Islet of Langerhans (tissue), 1 donor: ENCODE measurements around the gene ITLN1.
"Not testable (repeated sequence)": the region's sequence is repeated elsewhere in the genome, so short reads cannot be mapped to it uniquely, and the experiment has no call there.

ENCODE experiments used
- FAIRE-seq: peaks from one replicate; lab custom pipeline; 2011; peaks lifted over from hg19 to GRCh38; lab: Jason Lieb, UNC

Gene ITLN1

DNA sequence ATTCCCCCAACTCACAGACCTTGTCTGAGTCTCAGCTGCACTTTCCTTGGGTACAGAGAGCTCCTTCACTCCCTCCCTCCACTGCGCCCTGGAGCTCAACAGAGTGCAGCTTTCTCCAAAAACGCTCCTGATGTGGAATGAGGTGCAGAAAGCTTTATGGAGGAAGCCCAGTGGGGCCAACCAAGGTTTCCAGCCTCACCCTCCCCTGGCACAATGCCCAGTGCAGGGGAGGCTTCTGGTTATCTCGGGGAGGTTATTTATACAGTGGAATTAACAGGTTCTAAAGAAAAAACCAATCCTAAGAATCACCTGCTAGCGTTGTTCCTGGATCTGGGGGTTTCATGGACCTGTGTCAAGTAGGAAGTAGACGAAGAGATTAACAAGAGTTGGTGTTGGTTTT lies at the start of gene ITLN1:
ITLN1 (minus strand) TSS at position 139 of the 400 bp plus-strand sequence. CDS start 303 bp downstream, outside the sequence.
- no peak for FAIRE-seq

DNA sequence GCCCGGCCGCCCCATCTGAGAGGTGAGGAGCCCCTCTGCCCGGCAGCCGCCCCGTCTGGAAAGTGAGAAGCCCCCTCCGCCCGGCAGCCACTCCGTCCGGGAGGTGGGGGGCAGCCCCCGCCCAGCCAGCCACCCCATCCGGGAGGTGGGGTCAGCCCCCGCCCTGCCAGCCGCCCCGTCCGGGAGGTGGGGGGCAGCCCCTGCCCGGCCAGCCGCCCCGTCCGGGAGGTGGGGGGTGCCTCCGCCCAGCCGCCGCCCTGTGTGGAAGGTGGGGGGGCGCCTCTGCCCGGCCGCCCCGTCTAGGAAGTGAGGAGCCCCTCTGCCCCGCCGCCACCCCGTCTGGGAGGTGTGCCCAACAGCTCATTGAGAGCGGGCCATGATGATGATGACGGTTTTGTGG lies 48.3 kb upstream of the ITLN1 start:
- FAIRE-seq, result not testable (repeated sequence)

DNA sequence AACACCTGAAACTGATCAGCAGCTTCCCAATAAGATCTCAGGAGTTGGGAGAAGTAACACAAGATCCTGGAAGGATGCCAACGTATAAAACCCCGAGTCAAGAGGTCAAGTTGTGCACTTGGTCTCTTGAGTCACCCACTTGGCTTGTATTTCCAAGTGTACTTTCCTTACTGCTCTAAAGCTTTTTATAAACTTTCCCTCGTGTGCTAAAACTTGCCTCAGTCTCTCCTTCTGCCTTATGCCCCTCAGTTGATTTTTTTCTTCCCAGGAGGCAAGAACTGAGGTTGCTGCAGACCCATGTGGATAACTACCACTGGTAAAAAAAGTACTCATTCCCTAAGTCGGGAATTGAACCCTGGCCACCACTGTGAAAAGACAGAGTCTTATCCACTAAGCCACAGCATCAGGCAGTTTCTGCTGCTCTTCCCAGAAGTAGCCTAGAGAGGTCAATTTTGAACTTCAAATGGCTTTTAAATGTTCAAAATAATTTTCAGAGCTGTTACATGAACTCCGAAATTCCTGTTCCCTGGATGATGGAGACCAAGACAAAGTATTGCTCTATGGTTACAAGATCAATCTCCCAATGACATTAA lies 40.8 kb upstream of the ITLN1 start:
- no peak for FAIRE-seq

DNA sequence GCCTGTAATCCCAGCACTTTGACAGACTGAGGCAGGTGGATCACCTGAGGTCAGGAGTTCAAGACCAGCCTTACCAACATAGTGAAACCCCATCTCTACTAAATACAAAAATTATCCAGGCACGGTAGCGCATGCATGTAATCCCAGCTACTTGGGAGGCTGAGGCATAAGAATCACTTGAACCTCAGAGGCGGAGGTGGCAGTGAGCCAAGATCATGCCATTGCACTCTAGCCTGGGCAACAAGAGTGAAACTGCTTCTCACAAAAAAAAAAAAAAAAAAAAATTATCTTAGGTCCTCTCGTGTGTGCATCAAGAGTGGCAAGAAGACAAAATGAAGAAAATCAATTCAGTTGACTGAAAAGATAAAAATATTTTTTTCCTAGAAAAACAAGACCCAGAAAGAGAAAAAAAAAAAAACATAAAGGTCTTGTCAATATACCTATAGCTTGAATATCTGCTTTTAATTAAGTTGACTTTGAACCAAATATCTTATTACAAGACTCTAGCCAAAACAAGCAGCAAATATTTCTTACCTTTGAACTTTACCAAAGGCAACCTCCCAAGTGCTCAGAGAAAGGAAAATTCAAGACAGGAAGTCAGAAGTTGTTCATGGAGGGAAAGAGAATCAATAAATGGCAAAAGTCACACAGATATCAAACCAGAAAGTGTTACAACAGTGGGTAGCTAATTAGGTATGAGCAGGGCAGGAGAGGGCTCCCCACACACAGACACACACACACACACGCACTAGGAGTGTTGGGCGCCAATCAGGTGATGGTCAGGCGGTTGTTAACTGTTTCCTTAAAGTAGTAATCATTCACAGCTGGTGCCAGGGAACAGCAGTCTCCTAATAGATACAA lies 40.0 kb upstream of the ITLN1 start:
- no peak for FAIRE-seq

DNA sequence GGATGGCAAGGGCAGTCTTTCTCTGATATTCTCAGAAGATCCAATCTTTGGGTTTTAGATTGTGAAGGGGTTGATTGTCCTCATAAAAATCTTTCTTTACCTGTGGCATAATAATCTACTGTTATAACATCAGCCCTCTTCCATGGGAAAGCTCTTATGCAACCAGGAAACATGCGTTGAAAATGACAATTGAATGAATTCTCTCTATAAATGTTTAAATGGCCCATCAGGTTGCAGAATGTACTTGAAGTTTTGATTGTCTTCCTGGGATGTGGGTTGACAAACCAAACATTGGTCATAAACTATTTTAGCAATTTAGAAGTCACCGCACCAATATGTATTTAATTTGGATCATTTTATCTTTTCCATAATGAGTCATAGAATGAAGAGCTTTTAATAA lies 31.7 kb upstream of the ITLN1 start:
- no peak for FAIRE-seq

DNA sequence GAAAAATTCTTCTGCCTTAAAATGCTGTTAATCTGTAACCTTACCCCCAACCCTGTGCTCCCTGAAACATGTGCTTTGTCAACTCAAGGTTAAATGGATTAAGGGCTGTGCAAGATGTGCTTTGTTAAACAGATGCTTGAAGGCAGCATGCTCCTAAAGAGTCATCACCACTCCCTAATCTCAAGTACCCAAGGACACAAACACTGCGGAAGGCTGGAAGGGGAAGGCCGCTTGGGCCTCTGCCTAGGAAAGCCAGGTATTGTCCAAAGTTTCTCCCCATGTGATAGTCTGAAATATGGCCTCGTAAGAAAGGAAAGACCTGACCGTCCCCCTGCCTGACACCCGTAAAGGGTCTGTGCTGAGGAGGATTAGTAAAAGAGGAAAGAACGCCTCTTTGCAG lies 28.2 kb upstream of the ITLN1 start:
- FAIRE-seq, result not testable (repeated sequence)

DNA sequence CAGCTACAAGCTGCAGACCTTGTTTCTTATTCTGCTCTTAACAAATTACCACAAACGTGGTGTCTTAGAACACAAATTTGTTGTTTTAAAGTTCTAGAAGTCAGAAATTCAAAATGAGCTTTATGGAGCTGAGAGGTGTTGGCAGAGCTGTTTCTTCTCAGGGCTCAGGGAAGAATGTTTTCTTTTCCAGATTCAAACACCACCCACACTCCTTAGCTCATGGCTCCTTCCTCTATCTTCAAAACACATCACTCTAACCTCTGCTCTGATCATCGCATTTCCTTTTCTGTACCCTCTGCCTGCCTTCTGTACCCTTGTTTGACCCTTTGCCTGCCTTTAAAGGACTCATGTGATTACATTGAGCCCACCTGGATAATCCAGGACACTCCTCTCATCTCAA lies 26.9 kb upstream of the ITLN1 start:
- no peak for FAIRE-seq

DNA sequence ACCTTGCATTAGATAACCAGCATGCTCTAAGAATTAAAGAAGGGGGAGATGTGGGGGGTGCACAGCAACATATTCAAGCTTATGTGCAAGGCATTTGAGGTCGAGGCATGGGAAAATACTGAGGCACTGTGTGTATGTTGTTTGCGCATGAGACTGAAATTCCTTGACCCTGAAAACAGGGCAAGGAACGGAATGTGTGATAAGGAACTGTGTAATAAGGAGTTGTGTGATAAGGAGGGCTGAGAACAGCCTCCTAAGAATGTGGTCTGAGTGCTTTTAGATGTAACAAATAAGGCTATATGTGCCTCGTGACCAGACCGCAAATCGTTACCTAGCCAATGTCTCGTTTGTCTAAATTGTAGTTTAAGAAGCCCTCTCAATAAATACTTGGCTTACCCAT lies 26.5 kb upstream of the ITLN1 start:
- FAIRE-seq, result no peak

DNA sequence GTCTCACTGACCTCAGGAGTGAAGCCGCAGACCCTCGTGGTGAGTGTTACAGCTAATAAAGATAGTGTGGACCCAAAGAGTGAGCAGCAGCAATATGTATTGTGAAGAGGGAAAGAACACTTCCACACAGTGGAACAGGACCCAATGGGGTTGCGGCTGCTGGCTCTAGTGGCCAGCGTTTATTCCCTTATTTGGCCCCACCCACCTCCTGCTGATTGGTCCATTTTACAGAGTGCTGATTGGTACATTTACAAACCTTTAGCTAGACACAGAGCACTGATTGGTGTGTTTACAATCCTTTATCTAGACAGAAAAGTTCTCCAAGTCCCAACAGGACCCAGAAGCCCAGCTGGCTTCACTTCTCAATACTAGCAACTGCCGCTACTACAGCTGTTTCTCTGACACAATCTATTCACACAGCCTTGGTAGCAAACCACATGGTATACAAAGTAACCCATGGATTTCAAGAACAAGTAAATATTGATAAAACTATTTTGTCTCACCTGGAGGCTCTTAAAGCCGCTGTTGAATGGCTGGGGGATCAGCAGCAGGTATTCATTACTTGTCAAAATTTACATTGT lies 25.3 kb upstream of the ITLN1 start:
- FAIRE-seq, result no peak

DNA sequence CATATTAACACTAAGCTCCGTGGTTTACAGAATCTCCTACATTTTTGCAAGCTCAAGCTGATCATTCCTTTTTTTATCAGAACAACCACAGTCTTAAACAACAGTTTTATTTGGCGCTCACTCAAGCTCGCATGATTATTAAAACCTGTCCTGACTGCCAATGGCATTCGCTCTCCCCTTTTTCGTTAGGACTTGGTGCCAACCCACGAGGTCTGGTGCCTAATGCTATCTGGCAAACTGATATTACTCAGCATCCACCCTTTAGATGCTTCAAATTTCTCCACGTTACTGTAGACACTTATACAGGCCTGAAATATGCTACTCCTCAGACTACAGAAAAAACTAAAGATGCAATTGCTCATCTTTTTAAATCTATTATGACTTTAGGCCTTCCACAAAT lies 23.0 kb upstream of the ITLN1 start:
- no peak for FAIRE-seq

DNA sequence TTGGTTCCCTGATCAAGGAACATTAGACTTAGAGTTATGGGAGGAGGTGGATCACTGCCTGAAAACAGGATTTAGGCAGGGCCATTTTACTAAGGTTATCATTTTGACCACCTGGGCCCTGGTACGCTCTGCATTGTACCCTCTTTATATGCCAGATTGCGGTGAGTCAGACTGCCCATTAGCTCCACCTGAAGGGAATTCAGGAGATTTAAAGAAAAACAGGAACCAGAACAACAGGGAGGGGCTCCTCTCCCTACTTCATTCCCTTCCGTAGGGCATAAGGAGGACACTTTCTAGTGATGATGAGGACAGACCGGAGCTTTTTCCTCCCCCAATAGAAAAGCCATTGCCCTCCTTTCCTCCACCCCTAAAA lies 20.6 kb upstream of the ITLN1 start:
- FAIRE-seq, result no peak

DNA sequence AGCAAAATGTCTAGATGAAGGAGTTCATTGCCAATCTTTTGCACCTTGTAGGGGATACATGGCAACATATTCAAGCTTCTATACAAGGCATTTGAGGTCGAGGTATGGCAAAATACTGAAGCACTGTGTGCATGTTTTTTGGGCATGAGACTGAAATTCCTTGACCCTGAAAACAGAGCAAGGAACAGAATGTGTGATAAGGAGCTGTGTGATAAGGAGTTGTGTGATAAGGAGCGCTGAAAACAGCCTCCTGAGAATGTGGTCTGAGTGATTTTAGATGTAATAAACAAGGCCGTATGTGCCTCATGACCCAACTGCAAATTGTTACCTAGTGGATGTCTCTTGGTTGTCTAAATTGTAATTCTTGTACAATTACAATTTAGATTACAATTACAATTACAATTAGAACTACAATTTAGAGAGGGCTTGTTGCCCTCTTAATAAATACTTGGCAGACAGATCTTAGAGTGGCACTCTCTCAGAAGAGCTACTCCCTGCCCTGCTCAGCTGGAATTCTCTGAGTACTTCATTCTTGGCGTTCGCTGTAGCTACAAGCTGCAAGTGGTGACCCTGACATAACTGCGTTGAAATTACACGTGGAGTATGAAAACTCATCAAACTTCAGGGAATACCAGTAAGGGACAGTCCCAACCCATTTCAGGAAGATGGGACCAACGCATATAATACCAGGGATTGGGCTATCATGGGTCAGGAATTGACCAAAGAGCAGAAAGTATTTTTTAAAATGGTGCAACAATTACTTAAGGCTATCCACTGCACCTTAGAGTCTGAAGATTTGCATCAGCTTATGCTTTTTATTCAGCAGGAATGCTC lies 20.0 kb upstream of the ITLN1 start:
- FAIRE-seq, result no peak

DNA sequence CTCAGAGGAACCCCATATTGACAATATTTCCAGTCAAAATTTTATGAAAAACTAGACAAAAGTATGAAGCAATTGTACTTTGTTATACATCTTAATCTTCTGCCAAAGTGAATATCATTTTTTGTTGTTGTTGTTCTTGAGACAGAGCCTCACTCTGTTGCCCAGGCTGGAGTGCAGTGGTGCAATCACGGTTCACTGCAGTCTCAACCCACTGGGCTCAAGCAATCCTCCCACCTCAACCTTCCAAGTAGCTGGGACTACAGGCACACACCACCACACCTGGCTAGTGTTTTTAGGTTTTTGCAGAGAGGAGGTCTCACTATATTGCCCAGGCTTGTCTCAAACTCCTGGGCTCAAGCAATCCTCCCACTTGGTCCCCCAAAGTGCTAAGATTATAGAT lies 17.3 kb upstream of the ITLN1 start:
- FAIRE-seq, result not testable (repeated sequence)

DNA sequence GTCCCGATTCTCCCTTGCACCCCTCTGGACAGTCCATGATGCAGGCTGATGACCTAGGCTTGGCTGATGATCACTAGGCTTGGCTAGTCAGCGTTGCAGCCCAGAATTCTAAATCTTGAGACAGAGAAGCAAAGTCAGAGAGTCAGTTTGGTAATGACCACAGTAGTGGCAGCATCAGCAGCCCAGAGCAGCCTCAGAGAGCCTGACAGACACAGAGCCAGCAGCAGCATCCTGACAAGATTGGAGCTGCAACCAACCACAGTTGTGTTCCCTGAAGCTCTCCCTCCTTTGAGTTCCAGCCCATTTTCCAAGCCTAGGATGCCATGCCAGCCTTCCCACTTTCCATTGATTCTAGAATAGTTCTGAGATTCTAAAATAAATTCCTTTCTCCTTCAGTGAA lies 16.8 kb upstream of the ITLN1 start:
- no peak for FAIRE-seq

DNA sequence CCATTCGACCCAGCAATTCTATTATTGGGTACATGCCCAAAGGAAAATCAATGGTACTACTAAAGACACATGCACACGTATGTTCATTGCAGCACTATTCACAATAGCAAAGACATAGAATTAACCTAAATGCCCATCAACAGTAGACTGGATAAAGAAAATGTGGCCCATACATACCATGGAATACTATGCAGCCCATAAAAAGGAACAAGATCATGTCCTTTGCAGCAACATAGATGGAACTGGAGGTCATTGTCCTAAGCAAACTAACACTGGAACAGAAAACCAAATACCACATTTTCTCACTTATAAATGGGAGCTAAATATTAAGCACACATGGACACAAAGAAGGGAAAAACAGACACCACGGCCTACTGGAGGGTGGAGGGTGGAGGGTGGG lies 15.7 kb upstream of the ITLN1 start:
- FAIRE-seq, result not testable (repeated sequence)

DNA sequence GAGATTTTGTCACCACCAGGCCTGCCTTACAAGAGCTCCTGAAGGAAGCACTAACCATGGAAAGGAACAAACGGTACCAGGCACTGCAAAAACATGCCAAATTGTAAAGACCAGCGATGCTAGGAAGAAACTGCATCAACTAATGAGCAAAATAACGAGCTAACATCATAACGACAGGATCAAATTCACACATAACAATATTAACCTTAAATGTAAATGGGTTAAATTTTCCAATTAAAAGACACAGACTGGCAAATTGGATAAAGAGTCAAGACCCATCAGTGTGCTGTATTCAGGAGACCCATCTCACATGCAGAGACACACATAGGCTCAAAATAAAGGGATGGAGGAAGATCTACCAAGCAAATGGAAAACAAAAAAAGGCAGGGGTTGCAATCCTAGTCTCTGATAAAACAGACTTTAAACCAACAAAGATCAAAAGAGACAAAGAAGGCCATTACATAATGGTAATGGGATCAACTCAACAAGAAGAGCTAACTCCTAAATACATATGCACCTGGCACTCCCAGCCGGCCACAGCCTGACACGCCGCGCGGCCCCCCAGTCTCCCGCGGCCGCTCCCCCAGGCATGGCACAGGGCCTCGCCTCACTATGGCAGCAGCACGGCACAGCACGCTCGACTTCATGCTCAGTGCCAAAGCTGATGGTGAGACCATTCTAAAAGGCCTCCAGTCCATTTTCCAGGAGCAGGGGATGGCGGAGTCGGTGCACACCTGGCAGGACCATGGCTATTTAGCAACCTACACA lies 9.6 kb upstream of the ITLN1 start:
- FAIRE-seq, result not testable (repeated sequence)

DNA sequence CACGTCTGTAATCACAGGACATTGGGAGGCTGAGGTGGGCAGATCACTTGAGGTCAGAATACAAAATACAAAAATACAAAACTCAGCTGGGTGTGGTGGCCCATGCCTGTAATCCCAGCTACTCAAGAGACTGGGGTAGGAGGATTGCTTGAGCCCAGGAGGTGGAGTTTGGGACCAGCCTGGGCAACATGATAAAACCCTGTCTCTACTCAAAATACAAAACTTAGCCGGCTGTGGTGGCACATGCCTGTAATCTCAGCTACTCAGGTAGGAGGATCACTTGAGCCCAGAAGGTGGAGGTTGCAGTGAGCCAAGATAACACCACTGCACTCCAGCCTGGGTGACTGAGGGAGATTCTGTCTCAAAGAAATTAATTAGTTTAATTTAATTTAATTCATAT lies 6.5 kb upstream of the ITLN1 start:
- no peak for FAIRE-seq

DNA sequence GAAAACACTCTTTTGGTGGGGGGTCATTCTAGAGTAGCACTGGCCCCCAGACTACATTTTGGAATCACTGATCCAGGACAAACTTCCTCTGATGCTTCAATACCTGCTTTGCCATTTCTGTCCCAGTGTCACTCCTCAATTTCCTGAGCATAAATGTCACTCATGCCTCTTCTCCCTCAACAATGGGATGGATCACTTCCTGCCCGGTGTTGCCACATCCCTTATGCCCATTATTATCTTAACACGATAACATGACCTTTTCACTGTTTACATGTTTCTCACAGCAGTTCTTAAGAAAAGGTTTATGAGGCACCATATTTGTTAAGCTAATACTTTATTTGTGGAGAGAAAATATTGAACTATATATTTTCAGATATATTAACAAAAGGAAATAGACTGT lies 3.9 kb upstream of the ITLN1 start:
- FAIRE-seq, result no peak

DNA sequence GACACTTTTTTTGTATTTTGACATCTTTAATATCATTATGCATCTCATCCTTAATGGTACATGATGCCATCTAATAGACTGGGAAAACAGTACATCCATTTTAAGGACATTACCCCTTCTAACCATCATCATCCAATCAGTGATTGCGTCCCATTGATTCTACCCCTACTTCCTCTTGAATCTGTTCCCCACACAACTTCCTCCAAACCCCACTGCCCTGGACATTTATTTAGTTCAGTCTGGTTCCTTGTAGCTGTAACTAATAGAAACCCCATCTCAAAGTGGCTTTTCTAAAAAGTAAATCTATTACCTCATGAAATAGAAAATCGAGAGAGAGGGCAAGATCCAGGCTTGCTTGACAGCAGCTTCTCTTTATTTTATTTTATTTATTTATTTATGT lies 2.1 kb upstream of the ITLN1 start:
- FAIRE-seq, result no peak

DNA sequence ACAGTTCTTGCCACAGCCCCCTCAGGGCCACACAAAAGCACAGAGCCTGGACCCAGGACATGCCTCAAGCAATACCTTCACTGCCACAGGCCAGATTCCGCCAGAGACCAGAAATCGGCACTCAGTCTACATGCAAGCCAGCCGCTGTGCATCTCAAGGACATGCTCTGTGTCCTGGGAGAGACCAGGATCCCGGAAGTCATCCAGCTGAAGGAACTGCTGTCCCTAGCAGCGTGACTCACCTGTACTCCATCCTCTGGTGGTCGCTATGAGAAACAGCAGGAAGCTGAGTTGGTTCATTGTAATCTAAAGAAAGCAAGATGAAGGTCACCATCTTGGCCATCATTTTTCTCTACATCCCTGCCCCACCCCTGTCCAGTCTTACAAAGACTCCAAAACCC lies 401 bp downstream of the ITLN1 start:
- no peak for FAIRE-seq

DNA sequence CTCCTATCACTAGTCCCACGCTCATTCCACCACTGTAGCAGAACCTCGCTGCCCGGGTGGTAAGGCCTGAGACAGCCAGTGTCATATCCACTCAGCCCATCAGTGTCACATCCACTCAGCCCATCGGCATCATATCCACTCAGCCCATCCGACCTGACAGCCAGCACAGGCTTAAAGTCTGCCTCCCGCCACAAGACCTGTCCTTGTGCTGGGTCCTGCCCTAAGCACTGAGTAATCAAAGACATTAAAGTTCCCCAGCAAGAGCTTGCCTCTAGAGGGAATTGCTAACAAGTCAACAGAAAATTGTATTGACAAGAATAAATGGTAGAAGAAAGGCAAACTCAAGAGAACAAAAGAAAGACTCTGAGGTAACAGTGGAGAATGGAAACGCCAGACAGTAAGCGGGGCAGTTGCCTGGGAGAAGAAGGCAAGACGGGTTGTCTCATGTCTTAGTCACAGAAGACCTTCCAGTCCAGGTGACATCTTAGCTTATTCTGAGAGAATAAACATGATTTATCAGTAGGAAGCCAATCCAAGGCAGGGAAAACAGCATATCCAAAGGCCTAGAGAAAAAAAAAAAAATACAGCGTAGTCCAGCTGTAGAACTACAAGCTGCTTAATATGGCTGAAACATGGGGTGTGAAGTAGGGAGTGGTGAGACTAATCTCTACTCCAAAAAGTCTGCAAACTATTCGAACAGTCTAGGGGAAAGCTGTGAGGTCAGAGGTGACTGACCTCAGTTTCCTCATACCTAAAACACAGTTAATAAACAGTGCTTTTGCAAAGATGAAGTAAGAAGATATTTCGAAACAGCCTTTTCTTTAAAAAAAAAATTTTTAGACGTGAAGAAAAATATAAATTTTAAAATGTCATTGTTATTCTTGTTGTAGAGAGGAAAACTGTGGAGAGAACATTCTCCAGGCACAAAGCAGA lies 1.1 kb downstream of the ITLN1 start:
- no peak for FAIRE-seq
